Measurements from ENCODE around the gene RPL15. TPM values are rescaled to one million over a fixed set of nuclear protein-coding genes. Genes with fewer than 3 reads are reported as not detected.

The RPL15 gene
- total and polyA plus RNA-seq, 3 donors from 2014 or later = 783 to 1,993 (median 1,409) TPM

- 76 to 85% methylated on average over 3 of the region's 3 CpGs for WGBS, 2 donors
- H3K4me3 ChIP-seq = no peak overlapping the region
- peaks cover 16% of the 10 kb centered on the region for H3K4me1 ChIP-seq
Measured at GRCh38 chr3:23956701-23957100, 39.8 kb downstream of the RPL15 start.

GRCh38 chr3:23959135-23959900 is 42.4 kb downstream of the RPL15 start:
- H3K27ac ChIP-seq = no peak overlapping the region
- intact Hi-C loops (cut with DNase I; ENCODE audit: low total_unique reads) = no loop called here
- peaks cover 3% of the 10 kb centered on the region for H3K4me1 ChIP-seq
- 83 to 84% methylated on average over 7 of the region's 7 CpGs for WGBS, 2 donors
- no peaks in the 10 kb centered on the region for H3K36me3 ChIP-seq (ENCODE audit: low read depth, missing control alignments)
- no peaks in the 10 kb centered on the region for H3K9me3 ChIP-seq
- no peak for TF ChIP-seq POLR2A (IDR thresholded peaks at IDR 0.05)
- TF ChIP-seq, protein P1, sequence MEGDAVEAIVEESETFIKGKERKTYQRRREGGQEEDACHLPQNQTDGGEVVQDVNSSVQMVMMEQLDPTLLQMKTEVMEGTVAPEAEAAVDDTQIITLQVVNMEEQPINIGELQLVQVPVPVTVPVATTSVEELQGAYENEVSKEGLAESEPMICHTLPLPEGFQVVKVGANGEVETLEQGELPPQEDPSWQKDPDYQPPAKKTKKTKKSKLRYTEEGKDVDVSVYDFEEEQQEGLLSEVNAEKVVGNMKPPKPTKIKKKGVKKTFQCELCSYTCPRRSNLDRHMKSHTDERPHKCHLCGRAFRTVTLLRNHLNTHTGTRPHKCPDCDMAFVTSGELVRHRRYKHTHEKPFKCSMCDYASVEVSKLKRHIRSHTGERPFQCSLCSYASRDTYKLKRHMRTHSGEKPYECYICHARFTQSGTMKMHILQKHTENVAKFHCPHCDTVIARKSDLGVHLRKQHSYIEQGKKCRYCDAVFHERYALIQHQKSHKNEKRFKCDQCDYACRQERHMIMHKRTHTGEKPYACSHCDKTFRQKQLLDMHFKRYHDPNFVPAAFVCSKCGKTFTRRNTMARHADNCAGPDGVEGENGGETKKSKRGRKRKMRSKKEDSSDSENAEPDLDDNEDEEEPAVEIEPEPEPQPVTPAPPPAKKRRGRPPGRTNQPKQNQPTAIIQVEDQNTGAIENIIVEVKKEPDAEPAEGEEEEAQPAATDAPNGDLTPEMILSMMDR (IDR thresholded peaks at IDR 0.05) = no peak
- DNase-seq = no peak
- H3K4me3 ChIP-seq = no peak overlapping the region
- H3K27me3 ChIP-seq = no peaks in the 10 kb centered on the region

More at GRCh38 chr3:23956701-23957100, 39.8 kb downstream of the RPL15 start:
- TF ChIP-seq, protein P1 (IDR thresholded peaks at IDR 0.05) = no peak
- TF ChIP-seq POLR2A (IDR thresholded peaks at IDR 0.05) = no peak
- no peaks in the 10 kb centered on the region for H3K9me3 ChIP-seq
- H3K36me3 ChIP-seq (ENCODE audit: low read depth, missing control alignments) = no peaks in the 10 kb centered on the region
- no peaks in the 10 kb centered on the region for H3K27me3 ChIP-seq
- H3K27ac ChIP-seq = no peak overlapping the region
- no peak for DNase-seq
- intact Hi-C loops (cut with DNase I; ENCODE audit: low total_unique reads) = no loop called here

DNA sequence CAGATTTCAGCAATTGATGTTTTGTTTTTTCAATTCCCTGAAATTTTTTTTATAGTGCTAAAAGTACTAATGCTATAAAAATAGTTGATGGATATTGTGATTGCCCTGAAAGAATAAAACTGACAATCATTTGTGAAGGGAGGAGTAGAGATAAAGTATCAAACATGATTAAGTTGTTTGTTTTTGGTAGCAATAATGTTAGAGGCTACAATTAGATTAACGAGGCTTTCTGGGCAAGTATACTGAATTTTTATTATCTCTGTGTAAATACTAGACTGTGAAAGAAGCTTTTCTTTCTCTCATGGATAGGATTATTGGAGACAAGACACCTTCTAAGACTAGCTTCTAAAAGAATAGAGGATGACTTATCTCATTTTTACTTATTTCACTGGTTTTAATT is 43.7 kb downstream of the RPL15 start:
- Histone ChIP-seq H3K27me3 (no peaks in the 10 kb centered on the region), H3K36me3 (ENCODE audit: low read depth, missing control alignments) (no peaks in the 10 kb centered on the region), H3K4me1 (no peaks in the 10 kb centered on the region), H3K9me3 (no peaks in the 10 kb centered on the region), H3K27ac (no peak overlapping the region), H3K4me3 (no peak overlapping the region)
- TF ChIP-seq, protein P1 (IDR thresholded peaks at IDR 0.05) = no peak
- no peak for TF ChIP-seq POLR2A (IDR thresholded peaks at IDR 0.05)
- WGBS, 2 donors = 52 to 59% methylated on average over 1 of the region's 1 CpG
- intact Hi-C loops (cut with DNase I; ENCODE audit: low total_unique reads) = no loop called here
- DNase-seq = no peak

GRCh38 chr3:23961066-23961465 is 44.1 kb downstream of the RPL15 start:
- H3K4me3 ChIP-seq = no peak overlapping the region
- H3K36me3 ChIP-seq (ENCODE audit: low read depth, missing control alignments) = no peaks in the 10 kb centered on the region
- DNase-seq = no peak
- TF ChIP-seq, protein P1 (IDR thresholded peaks at IDR 0.05) = no peak
- no peak for TF ChIP-seq POLR2A (IDR thresholded peaks at IDR 0.05)
- 92 to 100% methylated on average over 1 of the region's 1 CpG for WGBS, 2 donors
- no peaks in the 10 kb centered on the region for H3K4me1 ChIP-seq
- no peak overlapping the region for H3K27ac ChIP-seq
- intact Hi-C loops (cut with DNase I; ENCODE audit: low total_unique reads) = no loop called here
- no peaks in the 10 kb centered on the region for H3K27me3 ChIP-seq
- no peaks in the 10 kb centered on the region for H3K9me3 ChIP-seq

GRCh38 chr3:23961913-23962312 is 45.0 kb downstream of the RPL15 start:
- Histone ChIP-seq H3K36me3 (ENCODE audit: low read depth, missing control alignments) (no peaks in the 10 kb centered on the region), H3K27ac (no peak overlapping the region), H3K9me3 (no peaks in the 10 kb centered on the region), H3K4me3 (no peak overlapping the region), H3K4me1 (no peaks in the 10 kb centered on the region), H3K27me3 (no peaks in the 10 kb centered on the region)
- no peak for DNase-seq
- intact Hi-C loops (cut with DNase I; ENCODE audit: low total_unique reads) = no loop called here
- 84 to 94% methylated on average over 5 of the region's 5 CpGs for WGBS, 2 donors
- TF ChIP-seq POLR2A (IDR thresholded peaks at IDR 0.05) = no peak
- TF ChIP-seq, protein P1 (IDR thresholded peaks at IDR 0.05) = no peak
